Islet precursor cell (in vitro differentiated cells): ENCODE results near the gene TMEM178A.

ENCODE experiments used
- DNase-seq: peaks from one replicate; pipeline ENCODE4 v3.0.0-alpha.2; 2018

The TMEM178A gene

GRCh38 chr2:39762448-39762847 is 96.7 kb downstream of the TMEM178A start:
- no peak for DNase-seq
